Ectodermal cell (in vitro differentiated cells): ENCODE results near the gene ANKRD6.

Experiments used
- H3K27ac ChIP-seq: 2 replicates; pipeline ENCODE4 v1.7.0; 2013; ENCODE audit warnings: mild to moderate bottlenecking, low read depth, low read length; ENCODE audit not compliant: insufficient read depth, poor library complexity, severe bottlenecking
- H3K27me3 ChIP-seq: 2 replicates; pipeline ENCODE4 v1.7.0; 2013; ENCODE audit warnings: mild to moderate bottlenecking, low read length; ENCODE audit not compliant: insufficient read depth, control insufficient read depth, poor library complexity, severe bottlenecking
- H3K36me3 ChIP-seq: one replicate; pipeline ENCODE4 v1.7.0; 2013; ENCODE audit warnings: low read length; ENCODE audit not compliant: control insufficient read depth, insufficient read depth
- H3K4me1 ChIP-seq: one replicate; pipeline ENCODE4 v1.7.0; 2013; ENCODE audit warnings: low read length; ENCODE audit not compliant: control insufficient read depth, insufficient read depth
- H3K4me3 ChIP-seq: 2 replicates; pipeline ENCODE4 v1.7.0; 2013; ENCODE audit warnings: low read depth, low read length, control low read depth; ENCODE audit not compliant: insufficient read depth
- H3K9me3 ChIP-seq: 2 replicates; pipeline ENCODE4 v1.7.0; 2013; ENCODE audit warnings: mild to moderate bottlenecking, low read length, moderate library complexity; ENCODE audit not compliant: control insufficient read depth
- WGBS, 2 experiments: methylation state at CpG; one replicate each; pipeline ENCODE4 v1.1.7; 2013; ENCODE audit warnings: missing lambda C conversion rate in 2 of 2; 5-methylcytosine and 5-hydroxymethylcytosine counted together

The ANKRD6 gene

GRCh38 chr6:89522778-89523177 lies 89.8 kb downstream of the ANKRD6 start:
- no peaks in the 10 kb centered on the region for H3K36me3 ChIP-seq
- H3K4me3 ChIP-seq, result no peak overlapping the region
- H3K27ac ChIP-seq, result no peak overlapping the region
- WGBS, 2 experiments, result 55 to 81% methylated on average over 2 of the region's 2 CpGs
- no peaks in the 10 kb centered on the region for H3K27me3 ChIP-seq
- H3K4me1 ChIP-seq, result peaks cover 5% of the 10 kb centered on the region
- no peaks in the 10 kb centered on the region for H3K9me3 ChIP-seq

- Histone ChIP-seq H3K27me3 (no peaks in the 10 kb centered on the region), H3K4me1 (peaks cover 6% of the 10 kb centered on the region), H3K9me3 (no peaks in the 10 kb centered on the region), H3K27ac (no peak overlapping the region), H3K4me3 (no peak overlapping the region), H3K36me3 (no peaks in the 10 kb centered on the region)
- WGBS, 2 experiments, result 90 to 97% methylated on average over 4 of the region's 4 CpGs
Observed at GRCh38 chr6:89525786-89526562, 93.0 kb downstream of the ANKRD6 start.

- Histone ChIP-seq H3K36me3 (no peaks in the 10 kb centered on the region), H3K27me3 (no peaks in the 10 kb centered on the region), H3K4me1 (peaks cover 2% of the 10 kb centered on the region), H3K27ac (no peak overlapping the region), H3K4me3 (no peak overlapping the region), H3K9me3 (no peaks in the 10 kb centered on the region)
- WGBS, 2 experiments, result 94 to 96% methylated on average over 2 of the region's 2 CpGs
Observed at GRCh38 chr6:89526563-89526869, 93.6 kb downstream of the ANKRD6 start.

- Histone ChIP-seq H3K27ac (no peak overlapping the region), H3K4me1 (peaks cover 2% of the 10 kb centered on the region), H3K4me3 (no peak overlapping the region), H3K36me3 (no peaks in the 10 kb centered on the region), H3K27me3 (no peaks in the 10 kb centered on the region), H3K9me3 (no peaks in the 10 kb centered on the region)
- WGBS, 2 experiments, result 96 to 100% methylated on average over 2 of the region's 2 CpGs
Observed at GRCh38 chr6:89527634-89528033, 94.7 kb downstream of the ANKRD6 start.

DNA sequence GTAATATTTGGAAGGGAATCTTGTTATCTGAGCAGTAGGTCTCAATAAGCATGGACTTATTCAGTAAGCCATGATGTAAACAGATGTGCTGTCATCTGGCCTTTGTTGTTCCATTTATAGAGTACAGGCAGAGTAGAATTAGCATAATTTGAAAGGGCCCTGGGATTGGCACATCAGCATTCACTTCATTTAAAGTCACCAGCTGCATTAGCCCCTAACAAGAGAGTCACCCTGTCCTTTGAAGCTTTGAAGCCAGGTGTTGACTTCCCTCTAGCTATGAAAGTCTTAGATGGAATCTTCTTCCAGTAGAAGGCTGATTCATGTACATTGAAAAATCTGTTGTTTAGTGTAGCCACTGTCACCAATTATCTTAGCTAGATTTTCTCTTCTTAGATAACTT lies 95.9 kb downstream of the ANKRD6 start:
- Histone ChIP-seq H3K36me3 (no peaks in the 10 kb centered on the region), H3K27me3 (no peaks in the 10 kb centered on the region)

GRCh38 chr6:89530982-89531381 lies 98.0 kb downstream of the ANKRD6 start:
- no peak overlapping the region for H3K27ac ChIP-seq
- no peak overlapping the region for H3K4me3 ChIP-seq
- H3K36me3 ChIP-seq, result no peaks in the 10 kb centered on the region
- H3K9me3 ChIP-seq, result no peaks in the 10 kb centered on the region
- 91 to 94% methylated on average over 11 of the region's 11 CpGs for WGBS, 2 experiments
- peaks cover 2% of the 10 kb centered on the region for H3K4me1 ChIP-seq
- H3K27me3 ChIP-seq, result no peaks in the 10 kb centered on the region

More for the DNA sequence above, 95.9 kb downstream of the ANKRD6 start:
- no peak overlapping the region for H3K27ac ChIP-seq
- H3K4me1 ChIP-seq, result peaks cover 2% of the 10 kb centered on the region
- no peak overlapping the region for H3K4me3 ChIP-seq
- H3K9me3 ChIP-seq, result no peaks in the 10 kb centered on the region

DNA sequence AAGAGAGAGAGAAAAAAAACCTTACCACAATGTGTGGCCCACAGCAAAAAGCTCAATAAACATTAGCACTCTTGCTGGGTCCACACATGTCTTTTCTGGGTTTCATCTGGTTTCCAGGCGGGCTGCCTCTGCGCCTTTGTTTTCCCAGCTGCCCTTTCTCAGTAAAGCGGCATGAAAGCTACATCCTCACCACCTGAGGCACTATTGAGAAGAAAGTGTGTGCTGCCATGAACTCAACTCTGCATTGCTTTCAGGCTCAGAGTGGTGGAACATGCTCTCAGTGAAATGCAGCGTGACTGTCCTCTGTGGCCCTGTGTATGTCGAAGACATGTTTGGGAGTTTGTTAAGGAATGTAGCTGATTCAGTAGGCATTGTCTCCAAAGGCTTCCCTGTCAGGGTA lies 103.3 kb downstream of the ANKRD6 start:
- Histone ChIP-seq H3K4me3 (no peak overlapping the region), H3K9me3 (no peaks in the 10 kb centered on the region), H3K4me1 (no peaks in the 10 kb centered on the region), H3K36me3 (no peaks in the 10 kb centered on the region), H3K27me3 (no peaks in the 10 kb centered on the region), H3K27ac (no peak overlapping the region)
- whole genome bisulfite sequencing, 2 experiments, result 76 to 77% methylated on average over 5 of the region's 5 CpGs

DNA sequence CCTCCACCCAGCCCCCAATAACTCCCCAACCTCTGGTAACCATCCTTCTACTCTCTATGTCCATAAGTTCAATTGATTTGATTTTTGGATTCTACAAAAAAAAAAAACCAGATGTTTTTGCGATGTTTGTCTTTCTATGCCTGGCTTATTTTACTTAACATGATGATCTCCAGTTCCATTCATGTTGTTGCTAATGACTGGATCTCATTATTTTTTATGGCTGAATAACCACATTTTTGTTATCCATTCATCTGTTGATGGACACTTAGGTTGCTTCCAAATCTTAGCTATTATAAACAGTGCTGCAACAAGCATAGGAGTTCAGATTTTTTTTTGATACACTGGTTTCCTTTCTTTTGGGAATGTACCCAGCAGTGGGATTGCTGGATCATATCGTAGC lies 106.8 kb downstream of the ANKRD6 start:
- 96 to 100% methylated on average over 2 of the region's 2 CpGs for WGBS, 2 experiments
- no peaks in the 10 kb centered on the region for H3K4me1 ChIP-seq
- H3K27me3 ChIP-seq, result no peaks in the 10 kb centered on the region
- H3K27ac ChIP-seq, result no peak overlapping the region
- no peak overlapping the region for H3K4me3 ChIP-seq
- H3K9me3 ChIP-seq, result no peaks in the 10 kb centered on the region
- no peaks in the 10 kb centered on the region for H3K36me3 ChIP-seq

DNA sequence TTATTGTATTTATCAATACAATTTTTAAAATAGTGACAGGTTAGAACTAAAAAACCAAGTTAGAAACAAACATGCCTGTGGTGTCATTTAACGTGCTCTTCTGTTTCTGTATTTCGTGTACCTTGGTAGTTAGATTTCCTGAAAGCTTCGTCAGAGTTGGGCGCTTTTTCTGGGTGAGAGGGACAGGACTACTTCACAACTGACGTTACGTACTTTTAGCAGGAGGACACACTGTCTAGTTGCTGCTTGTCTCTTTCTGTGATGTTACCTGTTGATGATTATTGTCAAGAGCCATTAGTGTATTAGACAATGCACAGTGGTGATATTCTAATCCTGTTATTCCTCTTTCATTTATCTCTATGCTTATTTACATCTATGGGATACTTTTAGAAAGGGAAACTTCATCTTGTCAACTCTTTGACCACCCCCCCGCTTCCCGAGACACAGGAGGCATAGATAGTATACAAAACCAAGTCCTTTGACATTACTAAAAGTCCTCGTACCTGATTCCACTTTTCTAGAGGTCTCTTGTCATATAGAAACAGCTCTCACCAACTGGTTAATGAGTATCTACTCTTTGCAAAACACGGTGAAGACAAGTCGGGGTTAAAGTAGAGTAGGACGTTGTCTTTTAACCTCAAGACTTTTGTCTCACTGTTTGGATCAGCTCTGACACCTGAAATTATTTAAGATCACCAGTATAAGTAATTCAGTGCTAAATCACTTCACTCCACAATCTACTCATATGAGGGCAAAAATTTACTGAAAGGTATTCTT lies 109.3 kb downstream of the ANKRD6 start:
- Histone ChIP-seq H3K4me3 (no peak overlapping the region), H3K36me3 (no peaks in the 10 kb centered on the region), H3K27ac (no peak overlapping the region), H3K9me3 (no peaks in the 10 kb centered on the region), H3K4me1 (no peaks in the 10 kb centered on the region), H3K27me3 (no peaks in the 10 kb centered on the region)
- WGBS, 2 experiments, result 93 to 98% methylated on average over 12 of the region's 12 CpGs

DNA sequence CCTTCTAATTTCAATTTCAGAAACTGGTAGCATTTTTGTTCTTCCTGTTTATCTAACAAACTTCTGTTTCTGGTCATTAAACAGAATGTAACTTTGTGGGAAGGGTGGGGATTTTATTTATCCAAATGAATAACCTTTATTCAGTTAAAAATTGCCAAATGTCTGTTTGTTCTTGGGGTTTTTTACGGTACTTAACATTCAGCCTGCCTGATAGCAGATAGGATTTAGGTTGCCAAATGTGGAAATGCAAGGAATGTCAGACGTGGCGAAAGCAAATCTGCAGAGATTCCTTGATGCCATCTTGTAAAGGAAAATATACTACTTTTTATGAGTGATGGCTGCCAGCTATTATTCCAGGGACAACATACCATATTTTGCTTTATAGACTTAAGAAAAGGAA lies 109.9 kb downstream of the ANKRD6 start:
- WGBS, 2 experiments, result 93% methylated on average over 3 of the region's 3 CpGs
- H3K27ac ChIP-seq, result no peak overlapping the region
- no peak overlapping the region for H3K4me3 ChIP-seq
- H3K27me3 ChIP-seq, result no peaks in the 10 kb centered on the region
- no peaks in the 10 kb centered on the region for H3K9me3 ChIP-seq
- no peaks in the 10 kb centered on the region for H3K36me3 ChIP-seq
- H3K4me1 ChIP-seq, result no peaks in the 10 kb centered on the region
